Liver (tissue), 9 donors: Measurements from ENCODE around the gene CYP4F11. TPM values are rescaled to one million over a fixed set of nuclear protein-coding genes. Genes with fewer than 3 reads are reported as not detected.

Experiments
- DNase-seq: peaks from one replicate; pipeline ENCODE4 v3.0.0-alpha.2; 2017; ENCODE audit warnings: low spot score
- H3K27ac ChIP-seq, 2 donors: one replicate each; pipeline ENCODE4 v1.7.0; 2013; ENCODE audit warnings: inconsistent platforms in 2 of 2, low read length in 2 of 2, control low read depth in 1 of 2, low read depth in 1 of 2, mild to moderate bottlenecking in 1 of 2
- H3K27me3 ChIP-seq, 4 donors: one replicate each; pipeline versions ENCODE4 v1.6.1 to v1.7.0; 2013; ENCODE audit warnings: low read length in 3 of 4, inconsistent platforms in 1 of 4, mild to moderate bottlenecking in 1 of 4, moderate library complexity in 1 of 4; ENCODE audit not compliant: control insufficient read depth in 4 of 4, insufficient read depth in 4 of 4
- H3K36me3 ChIP-seq, 4 donors: one replicate each; pipeline versions ENCODE4 v1.6.1 to v1.7.0; 2013; ENCODE audit warnings: low read length in 3 of 4, mild to moderate bottlenecking in 3 of 4, low read depth in 1 of 4, moderate library complexity in 1 of 4; ENCODE audit not compliant: control insufficient read depth in 4 of 4, insufficient read depth in 3 of 4
- H3K4me1 ChIP-seq, 4 donors: one replicate each; pipeline versions ENCODE4 v1.6.1 to v1.7.0; 2013; ENCODE audit warnings: low read length in 3 of 4, mild to moderate bottlenecking in 3 of 4, moderate library complexity in 1 of 4; ENCODE audit not compliant: control insufficient read depth in 4 of 4, insufficient read depth in 4 of 4
- H3K4me3 ChIP-seq, 3 donors: one replicate each; pipeline versions ENCODE4 v1.6.1 to v1.7.0; 2013; ENCODE audit warnings: low read length in 3 of 3, control low read depth in 1 of 3, low read depth in 1 of 3, mild to moderate bottlenecking in 1 of 3
- H3K9ac ChIP-seq, 2 donors: one replicate each; pipeline ENCODE4 v1.7.0; 2013; ENCODE audit warnings: low read length in 2 of 2, mild to moderate bottlenecking in 2 of 2, moderate library complexity in 2 of 2, control low read depth in 1 of 2, low read depth in 1 of 2
- H3K9me3 ChIP-seq, 4 donors: one replicate each; pipeline versions ENCODE4 v1.6.1 to v1.7.0; 2013; ENCODE audit warnings: low read length in 3 of 4; ENCODE audit not compliant: control insufficient read depth in 4 of 4
- CTCF ChIP-seq: fragments of 150-350 bp; IDR thresholded peaks from 2 replicates; pipeline ENCODE4 v1.5.1; 2017; ENCODE audit warnings: improper control_type of control experiment, low read depth, low read length; ENCODE audit not compliant: missing input control
- FOXA1 ChIP-seq: IDR thresholded peaks from 2 replicates; pipeline ENCODE4 v1.6.1; 2016; ENCODE audit warnings: antibody characterized with exemption
- FOXA2 ChIP-seq: IDR thresholded peaks from 2 replicates; pipeline ENCODE4 v1.6.1; 2016; ENCODE audit warnings: antibody characterized with exemption
- GABPA ChIP-seq, 2 donors: IDR thresholded peaks in 1 of 2; conservative IDR thresholded peaks in 1 of 2; 2 replicates each; pipeline ENCODE4 v1.6.1; 2016; ENCODE audit warnings: antibody characterized with exemption in 2 of 2, mild to moderate bottlenecking in 1 of 2, moderate library complexity in 1 of 2
- HNF4A ChIP-seq, 2 donors: conservative IDR thresholded peaks; 2 replicates each; pipeline ENCODE4 v1.6.1; 2016; ENCODE audit warnings: antibody characterized with exemption in 2 of 2, mild to moderate bottlenecking in 2 of 2
- HNF4G ChIP-seq: IDR thresholded peaks from 2 replicates; pipeline ENCODE4 v1.6.1; 2016; ENCODE audit warnings: antibody characterized with exemption
- JUND ChIP-seq, 2 donors: IDR thresholded peaks; 2 replicates each; pipeline ENCODE4 v1.6.1; 2016; ENCODE audit warnings: antibody characterized with exemption in 2 of 2
- MAX ChIP-seq: IDR thresholded peaks from 2 replicates; pipeline ENCODE4 v1.6.1; 2016; ENCODE audit warnings: antibody characterized with exemption
- NR2F2 ChIP-seq: IDR thresholded peaks from 2 replicates; pipeline ENCODE4 v1.6.1; 2016; ENCODE audit warnings: antibody characterized with exemption
- RAD21 ChIP-seq, 2 donors: IDR thresholded peaks; 2 replicates each; pipeline ENCODE4 v1.6.1; 2016; ENCODE audit warnings: antibody characterized with exemption in 2 of 2, mild to moderate bottlenecking in 2 of 2
- SP1 ChIP-seq: IDR thresholded peaks from 2 replicates; pipeline ENCODE4 v1.6.1; 2018; ENCODE audit warnings: antibody characterized with exemption, mild to moderate bottlenecking
- TAF1 ChIP-seq: conservative IDR thresholded peaks from 2 replicates; pipeline ENCODE4 v1.6.1; 2016; ENCODE audit warnings: antibody characterized with exemption, mild to moderate bottlenecking
- WGBS: extraction: QIAGEN DNeasy Blood & Tissue Kit; methylation state at CpG from one replicate; pipeline ENCODE4 v1.1.7; 2013; 5-methylcytosine and 5-hydroxymethylcytosine counted together
- polyA plus RNA-seq, 2 donors: library from polyadenylated mRNA; stranded (reverse) in 1 of 2; unstranded in 1 of 2; fragments of 200-250 nt in 1 of 2; fragments of >200 nt in 1 of 2; fragmentation: Nextera tagmentation in 1 of 2; extraction: Ambion mirVana in 1 of 2; gene quantifications; one replicate each; pipeline versions ENCODE4 v1.2.1 to v1.2.3, GENCODE V29; 2013 to 2015
- total RNA-seq, 2 donors: library from RNA; depleted of rRNA; stranded (reverse); fragments of >200 nt; gene quantifications; one replicate each; pipeline ENCODE4 v1.2.3, GENCODE V29; 2014
- TF ChIP-seq, protein P1 (sequence below): IDR thresholded peaks from 2 replicates; pipeline ENCODE4 v1.6.1; 2016; ENCODE audit warnings: antibody characterized with exemption
- TF ChIP-seq, protein P2 (sequence below): IDR thresholded peaks from 2 replicates; pipeline ENCODE4 v1.6.1; 2016; ENCODE audit warnings: antibody characterized with exemption, mild to moderate bottlenecking
- donor health status: healthy.
- donor health status: healthy.
- donor health status: healthy.
- donor health status: healthy.
- donor health status: healthy.

The CYP4F11 gene
- total and polyA plus RNA-seq, 4 donors = 2.1 to 77.4 (median 32.3) TPM

DNA sequence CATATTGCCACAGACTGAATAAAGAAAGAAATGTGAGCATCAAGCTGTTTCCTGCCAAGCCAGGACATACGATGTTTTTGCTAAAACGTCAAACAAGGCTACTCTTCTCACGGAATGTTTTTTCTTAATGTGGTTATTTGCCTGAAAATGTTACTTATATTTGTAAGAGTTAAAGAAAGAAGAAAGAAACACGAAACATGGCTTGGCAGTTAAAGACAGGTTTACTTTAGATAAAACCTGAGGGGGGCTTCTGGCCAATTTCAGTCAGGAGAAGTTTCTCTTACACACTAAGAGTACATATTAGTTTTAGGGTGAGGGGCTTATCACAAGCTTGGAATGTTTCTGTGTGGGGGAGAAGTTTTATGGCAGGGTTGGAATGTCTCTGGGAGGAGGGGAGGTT lies 10.1 kb upstream of the CYP4F11 start (continued):
- TF ChIP-seq, protein P1, sequence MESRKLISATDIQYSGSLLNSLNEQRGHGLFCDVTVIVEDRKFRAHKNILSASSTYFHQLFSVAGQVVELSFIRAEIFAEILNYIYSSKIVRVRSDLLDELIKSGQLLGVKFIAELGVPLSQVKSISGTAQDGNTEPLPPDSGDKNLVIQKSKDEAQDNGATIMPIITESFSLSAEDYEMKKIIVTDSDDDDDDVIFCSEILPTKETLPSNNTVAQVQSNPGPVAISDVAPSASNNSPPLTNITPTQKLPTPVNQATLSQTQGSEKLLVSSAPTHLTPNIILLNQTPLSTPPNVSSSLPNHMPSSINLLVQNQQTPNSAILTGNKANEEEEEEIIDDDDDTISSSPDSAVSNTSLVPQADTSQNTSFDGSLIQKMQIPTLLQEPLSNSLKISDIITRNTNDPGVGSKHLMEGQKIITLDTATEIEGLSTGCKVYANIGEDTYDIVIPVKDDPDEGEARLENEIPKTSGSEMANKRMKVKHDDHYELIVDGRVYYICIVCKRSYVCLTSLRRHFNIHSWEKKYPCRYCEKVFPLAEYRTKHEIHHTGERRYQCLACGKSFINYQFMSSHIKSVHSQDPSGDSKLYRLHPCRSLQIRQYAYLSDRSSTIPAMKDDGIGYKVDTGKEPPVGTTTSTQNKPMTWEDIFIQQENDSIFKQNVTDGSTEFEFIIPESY = no peak
- TF ChIP-seq HNF4A (conservative IDR thresholded peaks at IDR 0.05) = no peak

GRCh38 chr19:15937771-15938170 lies 3.4 kb upstream of the CYP4F11 start:
- DNase-seq = no peak
- no peaks in the 10 kb centered on the region for H3K36me3 ChIP-seq
- no peaks in the 10 kb centered on the region for H3K9me3 ChIP-seq
- no peak overlapping the region for H3K9ac ChIP-seq
- H3K27me3 ChIP-seq = no peaks in the 10 kb centered on the region
- TF ChIP-seq MAX (no peak), CTCF (no peak), RAD21 (IDR thresholded peaks at IDR 0.05) (no peak), TAF1 (no peak), HNF4G (no peak), JUND (IDR thresholded peaks at IDR 0.05) (no peak), FOXA1 (no peak), HNF4A (conservative IDR thresholded peaks at IDR 0.05) (no peak), NR2F2 (no peak), GABPA (IDR thresholded peaks at IDR 0.05 in 1 of 2, conservative IDR thresholded peaks at IDR 0.05 in 1 of 2) (no peak), FOXA2 (no peak), SP1 (no peak)
- TF ChIP-seq, protein P1 = no peak
- TF ChIP-seq, protein P2, sequence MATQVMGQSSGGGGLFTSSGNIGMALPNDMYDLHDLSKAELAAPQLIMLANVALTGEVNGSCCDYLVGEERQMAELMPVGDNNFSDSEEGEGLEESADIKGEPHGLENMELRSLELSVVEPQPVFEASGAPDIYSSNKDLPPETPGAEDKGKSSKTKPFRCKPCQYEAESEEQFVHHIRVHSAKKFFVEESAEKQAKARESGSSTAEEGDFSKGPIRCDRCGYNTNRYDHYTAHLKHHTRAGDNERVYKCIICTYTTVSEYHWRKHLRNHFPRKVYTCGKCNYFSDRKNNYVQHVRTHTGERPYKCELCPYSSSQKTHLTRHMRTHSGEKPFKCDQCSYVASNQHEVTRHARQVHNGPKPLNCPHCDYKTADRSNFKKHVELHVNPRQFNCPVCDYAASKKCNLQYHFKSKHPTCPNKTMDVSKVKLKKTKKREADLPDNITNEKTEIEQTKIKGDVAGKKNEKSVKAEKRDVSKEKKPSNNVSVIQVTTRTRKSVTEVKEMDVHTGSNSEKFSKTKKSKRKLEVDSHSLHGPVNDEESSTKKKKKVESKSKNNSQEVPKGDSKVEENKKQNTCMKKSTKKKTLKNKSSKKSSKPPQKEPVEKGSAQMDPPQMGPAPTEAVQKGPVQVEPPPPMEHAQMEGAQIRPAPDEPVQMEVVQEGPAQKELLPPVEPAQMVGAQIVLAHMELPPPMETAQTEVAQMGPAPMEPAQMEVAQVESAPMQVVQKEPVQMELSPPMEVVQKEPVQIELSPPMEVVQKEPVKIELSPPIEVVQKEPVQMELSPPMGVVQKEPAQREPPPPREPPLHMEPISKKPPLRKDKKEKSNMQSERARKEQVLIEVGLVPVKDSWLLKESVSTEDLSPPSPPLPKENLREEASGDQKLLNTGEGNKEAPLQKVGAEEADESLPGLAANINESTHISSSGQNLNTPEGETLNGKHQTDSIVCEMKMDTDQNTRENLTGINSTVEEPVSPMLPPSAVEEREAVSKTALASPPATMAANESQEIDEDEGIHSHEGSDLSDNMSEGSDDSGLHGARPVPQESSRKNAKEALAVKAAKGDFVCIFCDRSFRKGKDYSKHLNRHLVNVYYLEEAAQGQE = no peak
- peaks cover 4 to 16% (median 14%) of the 10 kb centered on the region in 4 donors for H3K4me1 ChIP-seq
- H3K4me3 ChIP-seq = no peak overlapping the region
- 75% methylated on average over 2 of the region's 2 CpGs for WGBS
- no peak overlapping the region for H3K27ac ChIP-seq
